HG03060 (cell line): ENCODE results near the gene AP3B1.

ENCODE experiments used
- ATAC-seq: cut with Tn5 transposase; IDR thresholded peaks from one replicate; pipeline ENCODE4 v1.9.1; 2021; ENCODE audit warnings: low read depth, moderate number of reproducible peaks; ENCODE audit not compliant: unreplicated experiment

The AP3B1 gene

GRCh38 chr5:78289911-78290310 lies 4.6 kb downstream of the AP3B1 start:
- ATAC-seq, result no peak

DNA sequence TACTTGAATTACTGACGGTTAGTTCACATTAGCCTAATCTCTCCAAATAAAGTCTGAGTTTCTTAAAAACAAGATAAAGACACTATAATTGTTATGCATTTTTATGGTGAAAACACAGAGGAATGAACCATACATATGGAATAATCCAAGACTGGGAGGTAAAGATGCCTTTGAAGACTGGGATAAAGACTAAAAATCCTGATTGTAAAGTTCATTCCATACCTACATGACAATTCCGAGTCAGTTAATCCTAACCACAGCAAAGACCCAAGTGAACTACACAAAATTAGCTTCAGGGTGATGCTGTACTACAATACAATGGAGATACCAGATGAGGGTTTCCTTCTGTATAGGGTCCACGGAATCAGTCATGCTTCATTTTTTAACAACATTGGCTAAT lies 6.3 kb downstream of the AP3B1 start:
- ATAC-seq, result no peak

GRCh38 chr5:78287833-78288232 lies 6.7 kb downstream of the AP3B1 start:
- no peak for ATAC-seq

DNA sequence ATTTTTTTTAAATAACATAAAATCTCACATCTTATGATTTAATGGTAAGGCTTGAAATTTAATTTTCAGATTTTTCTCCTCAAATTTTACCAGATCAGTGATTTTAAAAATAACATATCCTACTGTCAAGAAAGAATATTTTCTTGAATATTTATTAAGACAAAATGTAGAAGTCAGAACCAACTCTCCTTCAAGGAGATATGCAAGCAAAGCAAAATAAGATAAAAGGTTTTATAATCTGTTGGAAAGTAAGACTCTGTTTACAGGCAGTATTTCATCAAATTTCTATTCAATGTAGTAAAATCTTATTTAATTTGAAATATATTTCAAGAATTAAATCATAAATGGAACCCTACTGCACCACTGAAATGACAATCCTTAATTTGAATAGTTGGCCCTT lies 7.3 kb downstream of the AP3B1 start:
- no peak for ATAC-seq

DNA sequence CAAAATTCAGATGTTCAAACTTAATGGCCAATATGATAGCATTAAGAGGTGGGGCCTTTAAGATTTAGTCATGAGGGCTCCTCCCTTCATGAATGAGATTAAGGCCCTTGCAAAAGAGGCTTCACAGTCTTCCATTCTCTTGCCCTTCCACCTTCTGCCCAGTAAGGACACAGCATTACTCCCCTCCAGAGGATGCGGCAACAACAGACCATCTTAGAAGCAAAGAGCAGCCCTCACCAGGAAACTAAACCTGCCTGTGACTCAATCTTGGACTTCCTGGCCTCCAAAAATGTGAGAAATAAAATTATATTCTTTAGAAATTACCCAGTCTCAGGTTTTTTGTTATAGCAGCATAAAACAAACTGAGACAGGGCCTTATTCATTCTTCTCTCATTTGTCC lies 8.2 kb downstream of the AP3B1 start:
- no peak for ATAC-seq

DNA sequence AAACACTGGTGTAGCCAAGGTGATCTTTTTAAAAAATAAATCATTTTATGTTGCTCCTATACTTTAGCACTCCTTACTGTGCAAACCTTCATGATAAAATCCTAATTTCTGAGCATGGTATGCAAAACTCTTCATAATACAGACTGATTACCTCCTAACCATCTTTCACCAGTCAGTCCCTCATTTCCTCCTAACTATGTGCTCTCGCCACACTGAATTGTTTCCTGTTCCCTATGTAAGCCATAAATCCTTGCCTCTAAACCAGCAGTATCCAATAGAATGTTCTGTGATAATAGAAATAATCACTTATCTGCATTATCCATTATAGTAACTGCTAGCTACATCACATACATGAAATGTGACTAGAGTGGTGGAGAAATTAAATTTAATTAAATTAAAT lies 10.7 kb downstream of the AP3B1 start:
- no peak for ATAC-seq

DNA sequence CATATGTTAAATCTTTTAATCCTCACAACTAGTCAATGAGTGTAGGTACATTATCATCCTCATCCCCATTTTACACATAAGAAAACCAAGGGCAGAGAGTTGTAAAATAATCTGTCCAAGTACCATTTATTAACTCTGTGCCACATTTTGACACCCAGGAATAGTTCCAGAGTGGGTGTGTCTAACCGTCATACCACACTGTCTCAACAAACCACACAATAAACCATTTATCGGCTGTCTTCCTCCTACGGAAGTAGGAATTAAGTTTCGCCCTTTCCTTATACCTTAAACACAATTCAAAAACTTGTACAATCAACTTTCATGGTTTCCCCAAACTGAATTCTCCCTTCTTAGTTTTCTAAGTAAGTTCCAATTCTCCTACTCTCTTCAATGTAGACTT lies 11.4 kb downstream of the AP3B1 start:
- no peak for ATAC-seq

- no peak for ATAC-seq
Observed at GRCh38 chr5:78280261-78280660, 14.2 kb downstream of the AP3B1 start.

DNA sequence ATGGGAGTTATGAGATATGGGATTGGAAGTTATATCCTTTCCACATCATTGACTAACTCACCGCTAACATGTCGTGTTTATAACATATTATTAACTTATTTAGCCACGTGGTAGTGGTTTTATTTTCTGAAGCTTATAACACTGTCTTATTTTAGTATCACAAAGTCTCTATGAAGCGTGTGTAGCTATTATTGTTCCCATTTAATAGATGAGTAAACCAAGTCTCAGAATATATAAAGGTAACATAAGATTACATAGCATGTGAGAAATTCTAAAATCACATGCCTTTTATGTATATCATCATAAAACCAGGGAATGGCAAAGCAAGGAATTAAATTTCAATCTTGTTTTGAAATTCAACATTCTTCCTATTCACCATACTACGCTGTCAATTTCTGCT lies 15.3 kb downstream of the AP3B1 start:
- no peak for ATAC-seq

- ATAC-seq, result no peak
Observed at GRCh38 chr5:78277715-78278114, 16.8 kb downstream of the AP3B1 start.

DNA sequence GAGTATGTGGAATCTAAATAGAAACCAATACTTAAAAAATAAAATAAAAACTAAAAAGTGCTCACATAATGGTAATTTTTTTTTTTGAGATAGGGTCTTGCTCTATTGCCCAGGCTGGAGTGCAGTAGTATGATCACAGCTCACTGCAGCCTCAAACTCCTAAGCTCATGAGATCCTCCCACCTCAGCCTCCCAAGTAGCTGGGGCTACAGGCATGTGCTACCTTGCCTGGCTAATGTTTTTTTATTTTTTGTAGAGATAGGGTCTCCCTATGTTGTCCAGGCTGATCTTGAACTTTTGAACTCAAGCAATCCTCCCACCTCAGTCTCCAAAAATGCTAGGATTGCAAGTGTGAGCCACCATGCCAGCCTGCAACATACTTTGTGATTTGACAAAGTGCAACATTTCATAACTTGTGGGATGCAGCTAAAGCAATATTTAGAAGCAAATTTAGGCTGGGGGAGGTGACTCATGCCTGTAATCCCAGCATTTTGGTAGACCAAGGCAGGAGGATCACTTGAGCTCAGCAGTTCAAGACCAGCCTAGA lies 18.4 kb downstream of the AP3B1 start:
- ATAC-seq, result no peak

GRCh38 chr5:78274540-78275197 lies 19.8 kb downstream of the AP3B1 start:
- no peak for ATAC-seq

DNA sequence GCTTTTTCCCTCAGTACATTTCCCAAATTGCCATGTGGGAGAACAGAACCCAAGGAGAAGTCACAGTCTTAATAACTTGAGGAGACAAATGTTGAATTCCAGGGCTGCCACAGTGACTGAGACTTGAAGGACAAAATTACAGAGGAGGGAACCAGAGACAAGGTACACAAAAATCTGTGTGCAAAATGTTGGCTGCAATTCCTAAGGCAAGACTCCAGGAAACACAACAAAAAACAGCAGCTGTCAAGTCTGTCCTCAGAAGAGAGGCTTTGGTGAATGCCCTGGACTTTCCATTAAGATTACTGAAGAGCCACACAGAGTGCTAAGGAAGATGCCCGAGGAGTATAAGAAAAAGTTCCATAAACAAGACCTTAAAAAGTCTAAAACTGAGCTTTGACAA lies 21.1 kb downstream of the AP3B1 start:
- no peak for ATAC-seq

GRCh38 chr5:78271766-78272165 lies 22.7 kb downstream of the AP3B1 start:
- no peak for ATAC-seq

- ATAC-seq, result no peak
Observed at GRCh38 chr5:78269088-78269703, 25.3 kb downstream of the AP3B1 start.

DNA sequence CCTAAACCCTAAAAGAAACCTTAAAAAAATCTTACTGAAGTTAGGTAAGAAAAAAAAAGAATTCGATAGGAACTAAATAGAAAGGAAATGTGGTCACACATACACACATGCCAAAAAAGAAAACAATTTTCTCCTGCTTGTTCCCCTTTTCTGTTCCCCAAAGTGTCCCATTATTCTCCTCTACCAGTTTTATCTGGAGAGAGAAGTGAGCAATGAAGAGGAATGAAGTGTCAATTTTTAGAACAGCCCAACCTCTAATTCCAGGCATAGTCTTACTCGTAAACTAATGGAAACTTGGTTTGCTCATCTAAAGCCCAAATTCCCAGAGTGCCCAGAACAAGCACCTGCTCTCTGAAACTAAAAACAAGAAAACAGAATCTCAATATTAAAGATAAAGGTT lies 26.1 kb downstream of the AP3B1 start:
- no peak for ATAC-seq

DNA sequence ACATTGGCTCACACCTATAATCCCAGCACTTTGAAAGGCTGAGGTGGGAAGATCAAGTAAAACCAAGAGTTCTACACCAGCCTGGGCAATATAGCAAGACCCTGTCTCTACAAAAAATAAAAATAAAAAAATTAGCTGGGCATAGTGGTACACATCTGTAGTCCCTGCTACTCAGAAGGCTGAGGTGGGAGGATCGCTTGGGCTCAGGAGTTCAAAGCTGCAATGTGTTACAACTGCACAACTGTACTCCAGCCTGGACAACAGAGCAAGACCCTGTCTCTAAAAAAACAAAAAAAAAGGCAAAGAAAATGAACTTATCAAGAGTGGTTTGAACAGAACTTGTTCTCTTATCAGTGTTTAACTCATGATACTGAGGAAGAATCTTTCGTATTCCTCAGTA lies 29.3 kb downstream of the AP3B1 start:
- no peak for ATAC-seq

GRCh38 chr5:78264600-78264999 lies 29.9 kb downstream of the AP3B1 start:
- ATAC-seq, result no peak

DNA sequence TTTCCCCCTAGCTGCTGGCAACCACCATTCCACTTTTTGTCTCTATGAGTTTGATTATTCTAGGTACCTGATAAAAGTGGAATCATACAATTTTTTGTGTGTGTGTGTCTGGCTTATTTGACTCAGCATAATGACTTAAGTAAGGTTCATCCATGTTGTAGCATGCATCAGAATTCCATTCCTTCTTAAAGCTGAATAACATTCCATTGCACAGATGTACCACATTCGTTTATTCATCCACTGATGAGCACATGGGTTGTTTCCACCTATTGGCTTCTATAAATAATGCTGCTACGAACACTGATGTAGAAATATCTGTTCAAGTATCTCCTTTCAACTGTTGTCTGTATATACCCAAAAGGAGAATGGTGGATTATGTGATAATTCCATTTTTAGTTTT lies 33.7 kb downstream of the AP3B1 start:
- ATAC-seq, result no peak

DNA sequence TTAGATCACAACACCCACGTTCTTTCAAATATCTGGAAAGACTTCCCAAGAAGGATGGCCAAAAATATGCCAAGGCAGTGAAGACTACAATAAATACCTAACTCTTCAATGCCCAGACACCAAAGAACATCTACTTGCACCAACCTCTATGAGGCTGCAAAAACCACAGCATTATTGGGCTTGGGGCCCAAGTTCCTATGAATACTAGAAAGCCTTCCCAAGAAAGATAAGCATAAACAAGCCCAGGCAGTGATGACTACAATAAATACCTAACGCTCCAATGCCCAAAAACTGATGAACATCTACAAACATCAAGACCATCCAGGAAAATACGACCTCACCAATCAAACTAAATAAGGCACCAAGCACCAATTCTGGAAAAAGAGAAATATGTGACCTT lies 41.3 kb downstream of the AP3B1 start:
- ATAC-seq, result no peak

DNA sequence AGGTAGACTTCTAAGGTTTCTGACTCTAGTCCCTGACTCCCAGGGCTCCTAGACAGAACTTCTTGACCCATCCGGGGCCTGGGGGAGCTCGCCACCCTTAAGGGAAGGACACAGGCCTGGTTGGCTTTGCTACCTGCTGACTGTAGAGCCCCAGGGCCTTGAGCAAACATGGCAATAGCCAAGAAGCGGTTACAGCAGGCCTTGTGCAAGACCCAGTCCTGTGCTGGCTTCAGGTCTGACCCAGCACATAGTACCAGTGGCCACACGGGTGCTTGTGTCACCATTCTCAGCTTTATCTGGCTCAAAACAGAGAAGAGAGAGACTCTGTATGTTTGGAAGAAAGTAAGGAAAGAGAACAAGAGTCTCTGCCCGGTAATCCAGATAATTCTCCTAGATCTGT lies 41.8 kb downstream of the AP3B1 start:
- ATAC-seq, result no peak

- ATAC-seq, result no peak
Observed at GRCh38 chr5:78251663-78252284, 42.7 kb downstream of the AP3B1 start.
